GM21576 (cell line): ENCODE results near the gene WDR4.
"Not testable (repeated sequence)": the region's sequence is repeated elsewhere in the genome, so short reads cannot be mapped to it uniquely, and the experiment has no call there.

ENCODE experiments used
- ATAC-seq: cut with Tn5 transposase; IDR thresholded peaks from one replicate; pipeline ENCODE4 v1.9.1; 2021; ENCODE audit warnings: mild to moderate bottlenecking, moderate library complexity; ENCODE audit not compliant: unreplicated experiment

WDR4 gene

GRCh38 chr21:42819861-42820615, 59.3 kb downstream of the WDR4 start:
- no peak for ATAC-seq

DNA sequence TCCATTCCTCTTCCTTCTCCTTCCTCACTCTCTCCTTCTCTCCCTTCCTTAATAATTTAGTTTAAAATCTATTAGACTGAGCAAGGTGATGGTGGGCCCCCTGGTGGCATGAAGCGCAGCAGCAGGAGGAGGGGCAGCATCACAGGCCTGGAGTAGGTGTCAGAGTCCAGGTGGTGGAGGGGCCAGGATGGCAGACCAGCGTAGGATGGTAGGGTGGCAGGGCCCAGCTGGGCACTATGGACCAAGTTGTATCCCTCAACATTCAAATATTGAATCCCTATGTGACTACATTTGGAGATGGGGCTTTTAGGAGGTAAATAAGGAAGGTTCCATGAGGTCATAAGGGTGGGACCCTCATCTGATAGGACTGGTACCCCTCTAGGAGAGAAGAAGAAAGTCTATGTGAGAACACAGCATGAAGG, 61.0 kb downstream of the WDR4 start:
- ATAC-seq: no peak

GRCh38 chr21:42815217-42815616, 64.1 kb downstream of the WDR4 start:
- ATAC-seq: no peak

DNA sequence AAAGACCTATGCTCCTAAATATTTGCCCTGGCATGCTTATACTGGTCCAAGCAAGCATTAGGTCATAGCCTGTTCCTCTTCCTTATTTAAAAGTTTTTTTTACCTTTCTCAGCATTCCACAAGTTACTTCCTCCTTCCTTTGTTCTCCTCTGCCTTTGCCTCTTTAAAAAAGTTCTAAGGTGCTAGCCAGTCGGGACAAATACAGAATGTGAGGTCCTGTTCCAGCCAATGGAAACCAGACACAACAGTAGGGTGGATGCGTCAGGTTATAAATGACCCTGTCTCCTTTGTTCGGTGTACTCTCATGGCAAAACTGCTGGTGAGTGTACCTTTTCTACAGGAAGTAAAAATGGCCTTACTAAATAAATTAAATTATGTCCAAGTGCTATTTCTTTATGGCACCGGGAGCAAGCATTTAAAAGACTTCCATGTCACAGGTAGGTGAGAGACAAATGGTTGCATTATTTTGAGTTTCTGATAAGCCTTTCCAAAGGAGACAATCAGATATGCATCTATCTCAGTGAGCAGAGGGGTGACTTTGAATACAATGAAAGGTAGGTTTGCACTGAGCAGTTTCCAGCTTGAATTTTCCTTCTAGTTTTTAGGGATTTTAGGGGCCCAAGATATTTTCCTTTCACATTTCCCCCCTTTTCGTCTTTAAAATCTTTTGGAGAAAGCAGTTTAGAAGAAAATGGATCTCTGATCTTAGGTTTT, 66.7 kb downstream of the WDR4 start:
- not testable (repeated sequence) for ATAC-seq

DNA sequence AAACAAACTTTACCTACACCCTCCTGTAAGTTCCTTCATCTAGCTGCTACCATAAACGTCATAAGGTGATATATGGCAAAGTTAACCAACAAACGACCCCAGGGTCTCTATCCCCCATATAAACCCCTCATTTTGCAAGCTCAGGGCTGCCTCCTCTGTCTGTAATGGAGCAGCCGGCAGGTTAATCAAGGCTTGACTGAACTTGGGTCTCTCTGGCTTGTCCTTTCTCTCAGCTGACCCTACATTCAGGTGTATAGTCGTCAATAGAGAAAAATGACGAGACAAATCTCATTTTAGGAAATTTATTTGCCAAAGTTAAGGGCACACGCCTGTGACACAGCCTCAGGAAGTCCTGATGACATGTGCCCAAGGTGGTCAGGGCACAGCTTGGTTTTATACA, 67.4 kb downstream of the WDR4 start:
- ATAC-seq: no peak

GRCh38 chr21:42809577-42810475, 69.5 kb downstream of the WDR4 start:
- ATAC-seq: no peak

GRCh38 chr21:42809171-42809570, 70.2 kb downstream of the WDR4 start:
- no peak for ATAC-seq

DNA sequence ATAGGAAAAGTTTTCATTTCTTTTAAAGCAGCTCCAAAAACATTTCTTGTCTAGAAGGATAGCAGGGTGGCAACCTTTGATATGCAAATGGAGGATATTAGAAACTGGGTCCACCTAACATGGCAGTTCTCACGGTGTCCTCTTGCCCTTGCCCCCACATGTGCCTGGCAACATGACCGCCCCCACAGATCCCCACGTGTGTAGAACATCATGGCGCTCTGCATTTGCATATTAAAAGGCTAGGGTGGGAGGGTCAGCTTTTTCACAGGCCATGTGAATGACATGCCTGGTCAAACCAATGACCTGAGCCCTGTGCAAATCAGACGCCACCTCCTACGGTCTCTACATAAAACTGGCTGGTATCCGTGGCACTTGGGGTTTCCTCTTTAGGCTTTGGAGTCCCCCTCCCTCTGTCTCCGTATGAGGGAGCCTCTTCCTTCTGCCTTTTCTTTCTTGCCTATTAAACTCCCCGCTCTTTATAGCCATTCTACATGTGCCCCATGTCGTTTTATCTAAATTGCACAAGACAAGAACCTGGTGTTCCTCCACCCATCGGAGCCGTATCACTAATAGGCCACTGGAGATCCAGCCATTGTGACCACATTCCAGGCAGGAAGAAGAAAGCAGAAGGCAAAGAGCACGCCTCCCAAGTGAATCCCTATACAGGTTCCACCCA, 71.3 kb downstream of the WDR4 start:
- no peak for ATAC-seq

- ATAC-seq: not testable (repeated sequence)
Measured at GRCh38 chr21:42807293-42807895, 71.9 kb downstream of the WDR4 start.

DNA sequence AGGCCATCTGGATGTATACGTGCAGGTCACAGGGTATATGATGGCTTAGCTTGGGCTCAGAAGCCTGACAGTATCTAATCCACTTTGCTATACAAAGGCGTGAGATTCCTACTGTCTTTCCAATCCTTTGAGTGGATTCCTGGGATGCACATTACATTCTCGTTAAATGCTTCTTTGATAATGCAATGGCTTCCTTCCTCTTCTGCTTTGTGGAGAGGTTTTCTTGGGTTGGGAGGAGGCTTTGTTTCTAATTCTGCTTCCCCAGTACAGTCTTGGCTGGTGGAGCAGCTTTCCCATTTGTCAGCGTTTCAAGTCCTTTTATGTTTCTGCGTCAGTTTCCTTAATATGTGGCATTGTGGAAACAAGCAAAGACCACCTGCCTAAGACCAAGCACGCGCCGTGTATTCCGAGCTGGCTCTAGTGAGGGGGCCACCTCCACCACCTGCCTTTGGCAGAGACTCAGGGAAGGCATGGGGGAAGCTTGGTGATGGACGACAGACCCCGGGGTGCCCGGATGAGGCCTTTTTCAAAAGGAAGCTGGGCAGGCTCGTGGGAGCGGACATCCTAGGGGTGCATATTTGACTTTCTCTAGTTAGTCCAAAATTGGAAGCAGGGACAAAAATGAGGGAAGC, 72.7 kb downstream of the WDR4 start:
- ATAC-seq: no peak

GRCh38 chr21:42801616-42802015, 77.7 kb downstream of the WDR4 start:
- not testable (repeated sequence) for ATAC-seq

DNA sequence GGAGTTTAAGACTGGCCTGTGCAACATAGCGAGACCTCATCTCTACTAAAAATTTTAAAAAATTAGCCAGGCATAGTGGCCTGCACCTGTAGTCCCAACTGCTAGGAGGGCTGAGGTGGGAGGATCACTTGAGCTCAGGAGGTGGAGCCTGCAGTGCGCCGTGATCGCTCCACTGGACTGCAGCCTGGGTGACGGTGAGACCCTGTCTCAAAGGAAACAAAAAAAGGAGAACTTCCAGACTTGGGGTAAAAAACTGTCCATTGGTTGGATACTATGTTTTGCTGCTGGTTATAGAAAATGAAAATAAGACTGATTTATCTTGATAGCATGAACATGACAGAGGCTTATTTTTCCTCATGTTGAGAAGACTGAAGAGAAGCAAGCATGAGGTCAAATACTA, 79.4 kb downstream of the WDR4 start:
- no peak for ATAC-seq

DNA sequence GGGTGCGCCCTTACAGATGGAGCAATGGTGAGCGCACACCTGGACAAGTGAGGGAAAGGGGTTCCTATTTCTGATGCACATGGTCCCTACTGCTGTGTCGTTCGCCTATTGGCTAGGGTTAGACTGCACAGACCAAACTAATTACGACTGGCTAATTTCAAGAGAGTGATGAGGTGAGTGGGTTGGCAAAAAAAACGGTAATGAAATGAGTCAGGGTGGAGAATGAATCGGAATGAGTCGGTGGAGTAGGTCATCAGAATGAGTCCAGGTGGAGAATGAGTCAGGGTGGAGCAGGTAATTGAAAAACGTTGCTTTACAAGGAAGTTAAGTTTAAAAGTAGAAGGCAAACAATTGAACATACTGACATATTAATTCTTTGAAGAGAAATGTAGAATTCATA, 79.8 kb downstream of the WDR4 start:
- no peak for ATAC-seq
